A549 (cell line): ENCODE data around the gene TMEM244. TPM values are rescaled to one million over a fixed set of nuclear protein-coding genes. Genes with fewer than 3 reads are reported as not detected.
"Not testable (repeated sequence)": the region's sequence is repeated elsewhere in the genome, so short reads cannot be mapped to it uniquely, and the experiment has no call there.

Experiments used
- ATAC-seq, 2 experiments: fragments of 200-7000 bp in 1 of 2; fragments of >200 bp in 1 of 2; cut with Nextera tagmentation in 1 of 2; cut with Tn5 transposase in 1 of 2; 3 replicates each; pipeline versions ENCODE4 v1.8.0 to v1.9.1; 2018 to 2020; ENCODE audit warnings: mild to moderate bottlenecking in 1 of 2, moderate library complexity in 1 of 2
- CTCF ChIA-PET: fragments of 300-600 bp; sonication (Branson Sonifier 250); formaldehyde crosslinking; extraction: SDS; loops from one replicate; lab custom pipeline; 2021; ENCODE audit warnings: antibody characterized with exemption, inconsistent platforms; lab: Yijun Ruan, JAX
- POLR2A ChIA-PET: fragments of 350-600 bp; formaldehyde crosslinking; extraction: SDS; loops from one replicate; lab custom pipeline; 2021; ENCODE audit warnings: antibody characterized with exemption, inconsistent platforms; lab: Yijun Ruan, JAX
- DNase-seq, 2 experiments: peaks; one replicate each; pipeline versions ENCODE4 v3.0.0 to v3.0.0-alpha.2; 2011 to 2016; ENCODE audit warnings: low read depth in 1 of 2, low spot score in 1 of 2
- FAIRE-seq: peaks from 2 replicates; lab custom pipeline; 2011; peaks lifted over from hg19 to GRCh38; lab: Jason Lieb, UNC
- H3K27ac ChIP-seq, 2 experiments: fragments of >200 bp; sonication (Bioruptor Twin); formaldehyde crosslinking; 3 replicates each; pipeline ENCODE4 v1.5.1; 2016 to 2017
- H3K4me1 ChIP-seq: fragments of >200 bp; sonication (Bioruptor Twin); formaldehyde crosslinking; 3 replicates; pipeline ENCODE4 v1.6.1; 2016
- H3K4me2 ChIP-seq: fragments of >200 bp; sonication (Bioruptor Twin); formaldehyde crosslinking; 3 replicates; pipeline ENCODE4 v1.6.1; 2016
- H3K4me3 ChIP-seq: fragments of >200 bp; sonication (Bioruptor Twin); formaldehyde crosslinking; 3 replicates; pipeline ENCODE4 v1.5.1; 2016
- H3K9me3 ChIP-seq: fragments of >200 bp; sonication (Bioruptor Twin); formaldehyde crosslinking; 3 replicates; pipeline ENCODE4 v1.6.1; 2016
- CEBPB ChIP-seq, 2 experiments: fragments of >200 bp in 1 of 2; sonication (Bioruptor Twin) in 1 of 2; formaldehyde crosslinking in 1 of 2; IDR thresholded peaks; 2 replicates each; pipeline ENCODE4 v1.6.1; 2012 to 2016
- CHD2 ChIP-seq: fragments of 150-350 bp; IDR thresholded peaks from 2 replicates; pipeline ENCODE4 v1.6.1; 2014; ENCODE audit warnings: low read length; ENCODE audit not compliant: partially characterized antibody
- CHD4 ChIP-seq: fragments of 200-600 bp; sonication (generic); IDR thresholded peaks from 2 replicates; pipeline ENCODE4 v1.6.1; 2016; ENCODE audit warnings: antibody characterized with exemption, mild to moderate bottlenecking, borderline replicate concordance
- EHMT2 ChIP-seq: fragments of 200-600 bp; sonication (generic); IDR thresholded peaks from 2 replicates; pipeline ENCODE4 v1.6.1; 2016; ENCODE audit warnings: antibody characterized with exemption, low read depth, mild to moderate bottlenecking, moderate library complexity
- EP300 ChIP-seq, 2 experiments: fragments of >200 bp; sonication (Bioruptor Twin); formaldehyde crosslinking; IDR thresholded peaks; 2 replicates in 1 of 2; 3 replicates in 1 of 2; pipeline ENCODE4 v1.6.1; 2016 to 2017
- GATA3 ChIP-seq: IDR thresholded peaks from 2 replicates; pipeline ENCODE4 v1.6.1; 2012; ENCODE audit warnings: borderline replicate concordance
- HOXB5 ChIP-seq: fragments of 250-450 bp; sonication (Bioruptor Pico); IDR thresholded peaks from 2 replicates; pipeline ENCODE4 v1.5.0; 2020; ENCODE audit warnings: mild to moderate bottlenecking, moderate library complexity
- JUN ChIP-seq, 2 experiments: fragments of >200 bp; sonication (Bioruptor Twin); formaldehyde crosslinking; IDR thresholded peaks; 2 replicates in 1 of 2; 3 replicates in 1 of 2; pipeline ENCODE4 v1.6.1; 2016 to 2017
- JUNB ChIP-seq: fragments of >200 bp; sonication (Bioruptor Twin); formaldehyde crosslinking; IDR thresholded peaks from 2 replicates; pipeline ENCODE4 v1.6.1; 2016
- KDM5A ChIP-seq: fragments of 200-600 bp; sonication (generic); IDR thresholded peaks from 2 replicates; pipeline ENCODE4 v1.6.1; 2016; ENCODE audit warnings: antibody characterized with exemption, mild to moderate bottlenecking
- MAFK ChIP-seq: fragments of 450-650 bp; IDR thresholded peaks from 2 replicates; pipeline ENCODE4 v1.6.1; 2014; ENCODE audit not compliant: partially characterized antibody
- MAZ ChIP-seq: fragments of 150-350 bp; IDR thresholded peaks from 2 replicates; pipeline ENCODE4 v1.6.1; 2014; ENCODE audit warnings: antibody characterized with exemption, low read depth, low read length, borderline replicate concordance
- MYC ChIP-seq: IDR thresholded peaks from 2 replicates; pipeline ENCODE4 v1.6.1; 2012; ENCODE audit warnings: mild to moderate bottlenecking, inconsistent platforms, low read length, improper control_type of control experiment, borderline replicate concordance
- NFE2L2 ChIP-seq: fragments of 150-350 bp; conservative IDR thresholded peaks from 2 replicates; pipeline ENCODE4 v1.6.1; 2014; ENCODE audit warnings: low read length
- NR3C1 ChIP-seq: fragments of >200 bp; sonication (Bioruptor Twin); formaldehyde crosslinking; IDR thresholded peaks from 3 replicates; pipeline ENCODE4 v1.6.1; 2017
- PHF8 ChIP-seq: fragments of 200-600 bp; sonication (generic); IDR thresholded peaks from 2 replicates; pipeline ENCODE4 v1.6.1; 2016; ENCODE audit warnings: low read depth, mild to moderate bottlenecking, antibody characterized with exemption, moderate library complexity, borderline replicate concordance
- RAD21 ChIP-seq, 2 experiments: fragments of >200 bp in 1 of 2; sonication (Bioruptor Twin) in 1 of 2; formaldehyde crosslinking in 1 of 2; IDR thresholded peaks in 1 of 2; conservative IDR thresholded peaks in 1 of 2; 2 replicates in 1 of 2; 3 replicates in 1 of 2; pipeline ENCODE4 v1.6.1; 2012 to 2018; ENCODE audit warnings: inconsistent platforms in 1 of 2
- RFX5 ChIP-seq: fragments of 450-650 bp; IDR thresholded peaks from 2 replicates; pipeline ENCODE4 v1.7.1; 2014; ENCODE audit warnings: antibody characterized with exemption, mild to moderate bottlenecking, moderate library complexity
- RNF2 ChIP-seq: fragments of 200-600 bp; sonication (generic); IDR thresholded peaks from 2 replicates; pipeline ENCODE4 v1.6.1; 2016; ENCODE audit warnings: low read depth, mild to moderate bottlenecking, antibody characterized with exemption, moderate library complexity, borderline replicate concordance
- SMC3 ChIP-seq: fragments of >200 bp; sonication (Bioruptor Twin); formaldehyde crosslinking; IDR thresholded peaks from 3 replicates; pipeline ENCODE4 v1.6.1; 2018; ENCODE audit warnings: inconsistent platforms
- TFCP2L1 ChIP-seq: fragments of 250-450 bp; sonication (Bioruptor Pico); IDR thresholded peaks from 2 replicates; pipeline ENCODE4 v1.5.0; 2021; ENCODE audit warnings: mild to moderate bottlenecking
- TP53 ChIP-seq: fragments of 250-450 bp; sonication (Bioruptor Pico); IDR thresholded peaks from 2 replicates; pipeline ENCODE4 v1.5.0; 2021; ENCODE audit warnings: mild to moderate bottlenecking, moderate library complexity
- ZC3H11A ChIP-seq: fragments of 450-650 bp; IDR thresholded peaks from 2 replicates; pipeline ENCODE4 v1.6.1; 2014; ENCODE audit warnings: antibody characterized with exemption, mild to moderate bottlenecking
- ZFP36 ChIP-seq: fragments of 450-650 bp; IDR thresholded peaks from 2 replicates; pipeline ENCODE4 v1.6.1; 2014; ENCODE audit warnings: borderline replicate concordance; ENCODE audit not compliant: partially characterized antibody
- ZNF302 ChIP-seq: fragments of 250-450 bp; sonication (Bioruptor Pico); IDR thresholded peaks from 2 replicates; pipeline ENCODE4 v1.9.0; 2021; ENCODE audit warnings: inconsistent platforms, mild to moderate bottlenecking, moderate library complexity
- WGBS: methylation state at CpG from one replicate; pipeline ENCODE4 v1.1.6; 2017; ENCODE audit errors: missing lambda C conversion rate; 5-methylcytosine and 5-hydroxymethylcytosine counted together
- polyA plus RNA-seq, 4 experiments: library from polyadenylated mRNA; depleted of rRNA in 3 of 4; stranded (reverse); fragments of >200 nt; fragmentation: RNase III in 1 of 4; extraction: RNeasy Plus Mini Kit Qiagen cat#74134 plus additional on column Dnase treatment in 1 of 4; gene quantifications; 2 replicates in 3 of 4; 3 replicates in 1 of 4; pipeline ENCODE4 v1.2.3, GENCODE V29; 2011 to 2017
- TF ChIP-seq, protein P1 (sequence below): fragments of >200 bp; sonication (Bioruptor Twin); formaldehyde crosslinking; IDR thresholded peaks from 3 replicates; pipeline ENCODE4 v1.5.1; 2016
- TF ChIP-seq, protein P2 (sequence below): IDR thresholded peaks from 2 replicates; pipeline ENCODE4 v1.6.1; 2012

Gene TMEM244
- polyA plus RNA-seq, 2 of the 4 experiments (the other 2 are of a cell fraction), result not detected

DNA sequence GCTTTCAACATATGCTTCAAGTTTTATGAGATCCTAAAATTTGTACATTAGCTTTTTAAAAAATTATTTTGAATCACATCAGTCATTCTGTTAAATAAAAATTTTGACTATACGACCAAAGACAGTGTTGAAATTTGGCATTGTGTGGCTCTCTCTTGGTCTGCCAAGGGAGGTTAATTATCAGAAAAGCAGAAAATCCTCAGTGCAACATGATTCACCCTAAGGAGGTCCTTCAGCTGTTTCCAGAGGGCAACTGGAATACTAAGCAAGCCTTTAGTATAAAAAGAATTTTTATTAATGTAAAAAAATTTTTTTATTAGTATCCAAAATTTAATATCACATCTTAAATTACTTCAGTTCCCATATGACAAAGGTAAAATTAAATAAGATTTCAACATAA lies 23.1 kb upstream of the TMEM244 start:
- no peak for FAIRE-seq
- ChIA-PET POLR2A (no interaction called here), CTCF (no interaction called here)
- Histone ChIP-seq H3K27ac (no peak overlapping the region), H3K9me3 (no peaks in the 10 kb centered on the region), H3K4me2 (no peak overlapping the region), H3K4me1 (no peaks in the 10 kb centered on the region), H3K4me3 (no peak overlapping the region)
- no peak for DNase-seq
- 67% methylated on average over 1 of the region's 1 CpG for WGBS
- ATAC-seq, result no peak
- TF ChIP-seq RFX5, result no peak
- no peak for TF ChIP-seq CHD4
- TF ChIP-seq KDM5A, result no peak
- no peak for TF ChIP-seq SMC3
- TF ChIP-seq NR3C1, result no peak
- TF ChIP-seq JUN (IDR thresholded peaks at IDR 0.05), result no peak
- no peak for TF ChIP-seq ZC3H11A
- TF ChIP-seq JUNB, result no peak
- no peak for TF ChIP-seq ZFP36
- no peak for TF ChIP-seq CHD2
- no peak for TF ChIP-seq TP53 (CRISPR knock-in tag)
- TF ChIP-seq CEBPB (IDR thresholded peaks at IDR 0.05), result no peak
- TF ChIP-seq MAZ, result no peak
- TF ChIP-seq MAFK, result no peak
- TF ChIP-seq NFE2L2, result no peak
- TF ChIP-seq, protein P1, sequence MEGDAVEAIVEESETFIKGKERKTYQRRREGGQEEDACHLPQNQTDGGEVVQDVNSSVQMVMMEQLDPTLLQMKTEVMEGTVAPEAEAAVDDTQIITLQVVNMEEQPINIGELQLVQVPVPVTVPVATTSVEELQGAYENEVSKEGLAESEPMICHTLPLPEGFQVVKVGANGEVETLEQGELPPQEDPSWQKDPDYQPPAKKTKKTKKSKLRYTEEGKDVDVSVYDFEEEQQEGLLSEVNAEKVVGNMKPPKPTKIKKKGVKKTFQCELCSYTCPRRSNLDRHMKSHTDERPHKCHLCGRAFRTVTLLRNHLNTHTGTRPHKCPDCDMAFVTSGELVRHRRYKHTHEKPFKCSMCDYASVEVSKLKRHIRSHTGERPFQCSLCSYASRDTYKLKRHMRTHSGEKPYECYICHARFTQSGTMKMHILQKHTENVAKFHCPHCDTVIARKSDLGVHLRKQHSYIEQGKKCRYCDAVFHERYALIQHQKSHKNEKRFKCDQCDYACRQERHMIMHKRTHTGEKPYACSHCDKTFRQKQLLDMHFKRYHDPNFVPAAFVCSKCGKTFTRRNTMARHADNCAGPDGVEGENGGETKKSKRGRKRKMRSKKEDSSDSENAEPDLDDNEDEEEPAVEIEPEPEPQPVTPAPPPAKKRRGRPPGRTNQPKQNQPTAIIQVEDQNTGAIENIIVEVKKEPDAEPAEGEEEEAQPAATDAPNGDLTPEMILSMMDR, result no peak
- TF ChIP-seq ZNF302 (CRISPR knock-in tag), result no peak
- TF ChIP-seq, all 56 proteins: peak for 0

DNA sequence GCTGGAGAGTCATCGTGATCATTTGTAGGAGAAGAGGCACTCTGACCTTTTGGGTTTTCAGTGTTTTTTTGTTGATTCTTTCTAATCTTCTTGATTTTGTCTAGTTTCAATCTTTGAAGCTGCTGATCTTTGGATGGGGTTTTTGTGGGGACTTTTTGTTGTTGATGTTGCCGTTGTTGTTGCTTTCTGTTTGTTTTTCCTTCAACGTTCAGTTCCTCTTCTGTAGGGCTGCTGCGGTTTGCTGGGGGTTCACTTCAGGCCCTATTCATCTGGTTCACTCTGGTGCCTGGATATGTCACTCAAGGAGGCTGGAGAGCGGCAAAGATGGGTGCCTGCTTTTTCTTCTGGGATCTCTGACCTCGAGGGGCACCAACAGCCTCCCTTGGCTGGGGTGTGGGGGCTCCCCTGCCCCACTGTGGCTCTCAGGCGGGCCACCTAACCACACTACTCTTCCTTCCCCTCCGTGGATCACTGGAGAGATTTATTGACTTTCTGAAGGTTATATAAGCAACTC lies 21.5 kb upstream of the TMEM244 start:
- WGBS, result 19% methylated on average over 7 of the region's 8 CpGs
- no peak overlapping the region for H3K4me2 ChIP-seq
- TF ChIP-seq EHMT2 (no peak), RNF2 (no peak), PHF8 (no peak), HOXB5 (CRISPR knock-in tag) (no peak), RAD21 (conservative IDR thresholded peaks at IDR 0.05 in 1 of 2, IDR thresholded peaks at IDR 0.05 in 1 of 2) (no peak), MYC (no peak), EP300 (IDR thresholded peaks at IDR 0.05) (no peak), TFCP2L1 (CRISPR knock-in tag) (no peak), GATA3 (no peak), ZFP36 (no peak), MAFK (no peak)
- TF ChIP-seq, protein P2, sequence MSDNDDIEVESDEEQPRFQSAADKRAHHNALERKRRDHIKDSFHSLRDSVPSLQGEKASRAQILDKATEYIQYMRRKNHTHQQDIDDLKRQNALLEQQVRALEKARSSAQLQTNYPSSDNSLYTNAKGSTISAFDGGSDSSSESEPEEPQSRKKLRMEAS, result no peak
- no peak overlapping the region for H3K27ac ChIP-seq
- no peak for DNase-seq
- H3K9me3 ChIP-seq, result no peaks in the 10 kb centered on the region
- POLR2A ChIA-PET, result no interaction called here
- H3K4me1 ChIP-seq, result no peaks in the 10 kb centered on the region
- CTCF ChIA-PET, result no interaction called here
- H3K4me3 ChIP-seq, result no peak overlapping the region
- no peak for FAIRE-seq
- no peak for ATAC-seq

DNA sequence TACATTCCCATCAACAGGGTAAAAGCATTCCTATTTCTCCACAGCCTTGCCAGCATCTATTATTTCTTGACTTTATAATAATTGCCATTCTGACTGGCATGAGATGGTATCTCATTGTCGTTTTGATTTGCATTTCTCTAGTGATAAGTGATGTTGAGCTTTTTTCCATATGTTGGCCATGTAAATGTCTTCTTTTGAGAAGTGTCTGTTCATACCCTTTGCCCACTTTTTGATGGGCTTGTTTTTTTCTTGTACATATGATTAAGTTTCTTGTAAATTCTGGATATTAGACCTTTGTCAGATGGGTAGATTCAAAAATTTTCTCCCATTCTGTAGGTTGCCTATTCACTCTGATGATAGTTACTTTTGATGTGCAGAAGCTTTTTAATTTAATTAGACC lies 16.8 kb upstream of the TMEM244 start:
- CTCF ChIA-PET, H3K27ac ChIP-seq, POLR2A ChIA-PET, H3K9me3 ChIP-seq, FAIRE-seq, H3K4me3 ChIP-seq, DNase-seq, ATAC-seq, H3K4me2 ChIP-seq, H3K4me1 ChIP-seq: not testable (repeated sequence)
- 0% methylated on average over 1 of the region's 1 CpG for WGBS
